ENCODE results near the gene FICD. TPM values are rescaled to one million over a fixed set of nuclear protein-coding genes. Genes with fewer than 3 reads are reported as not detected.
A peak's percentile ranks its signal among the peaks of the same experiment; 100 is the strongest.

FICD gene
- total and polyA plus RNA-seq, 3 experiments from 2014 or later, result 5.2 to 5.9 (median 5.8) TPM

GRCh38 chr12:108518716-108519496 is 3.8 kb downstream of the FICD start:
- Histone ChIP-seq H3K4me1 (ENCODE audit: insufficient read depth, low read length) (peaks cover 8% of the 10 kb centered on the region), H3K4me3 (ENCODE audit: low read length) (no peak overlapping the region), H3K36me3 (ENCODE audit: insufficient read depth, low read length) (peaks cover 47% of the 10 kb centered on the region), H3K27ac (ENCODE audit: low read depth, low read length) (no peak overlapping the region), H3K9me3 (ENCODE audit: low read length) (no peaks in the 10 kb centered on the region), H3K27me3 (ENCODE audit: insufficient read depth, low read length, poor library complexity, severe bottlenecking) (no peaks in the 10 kb centered on the region)
- DNase-seq, result no peak
- Mint-ChIP-seq H3K9me3 (no peaks in the 10 kb centered on the region), H3K4me1 (peaks cover 22 to 34% (median 33%) of the 10 kb centered on the region in 3 donors), H3K4me3 (peak overlapping the region in 1 of 7 donors; percentile 62), H3K27ac (peak overlapping the region in 4 of 8 donors; percentile 10 to 76 (median 60)), H3K27me3 (no peaks in the 10 kb centered on the region), H3K36me3 (peaks cover 0 to 72% (median 6%) of the 10 kb centered on the region in 3 donors)
- CTCF ChIA-PET, result interaction anchor here (1.4 kb wide), 1 partner anchor 12 kb away, joined by 3 read pairs; no protein-coding TSS in a partner anchor
- POLR2A ChIA-PET, result no interaction called here

DNA sequence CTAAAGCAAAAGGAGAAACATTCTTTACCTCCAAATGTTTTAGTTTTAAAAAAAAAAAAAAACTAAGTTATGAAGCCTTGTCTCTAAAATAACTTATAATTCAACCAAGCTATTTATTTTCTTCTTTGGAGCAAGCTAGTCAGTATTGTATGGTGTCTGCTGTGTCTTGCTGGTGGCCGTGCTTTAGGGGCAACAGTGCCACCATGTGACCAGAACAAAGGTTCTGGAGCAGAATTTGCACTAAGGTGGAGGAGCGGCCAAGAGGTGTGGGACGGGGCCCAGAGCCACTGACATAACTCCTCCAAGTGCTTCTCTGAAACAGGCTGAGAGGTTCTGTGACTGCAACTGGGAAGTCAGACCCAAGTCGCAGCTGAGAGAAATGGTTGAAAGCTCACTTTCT is 4.5 kb downstream of the FICD start:
- peaks cover 21 to 33% (median 30%) of the 10 kb centered on the region in 3 donors for H3K4me1 Mint-ChIP-seq
- Histone ChIP-seq H3K27ac (ENCODE audit: low read depth, low read length) (no peak overlapping the region), H3K36me3 (ENCODE audit: insufficient read depth, low read length) (peaks cover 53% of the 10 kb centered on the region), H3K9me3 (ENCODE audit: low read length) (no peaks in the 10 kb centered on the region), H3K4me1 (ENCODE audit: insufficient read depth, low read length) (peaks cover 8% of the 10 kb centered on the region), H3K27me3 (ENCODE audit: insufficient read depth, low read length, poor library complexity, severe bottlenecking) (no peaks in the 10 kb centered on the region), H3K4me3 (ENCODE audit: low read length) (no peak overlapping the region)
- H3K27ac Mint-ChIP-seq, result peak overlapping the region in 2 of 8 donors; percentile 66 to 76
- DNase-seq, result no peak
- ChIA-PET POLR2A (no interaction called here), CTCF (interaction anchor here (1.4 to 1.5 kb wide), 2 partner anchors 12 to 98 kb away, joined by 3 to 4 read pairs; no protein-coding TSS in a partner anchor)
- peaks cover 0 to 78% (median 10%) of the 10 kb centered on the region in 3 donors for H3K36me3 Mint-ChIP-seq
- H3K27me3 Mint-ChIP-seq, result no peaks in the 10 kb centered on the region
- peak overlapping the region in 1 of 7 donors; percentile 56 for H3K4me3 Mint-ChIP-seq
- H3K9me3 Mint-ChIP-seq, result no peaks in the 10 kb centered on the region

- no peaks in the 10 kb centered on the region for H3K27me3 Mint-ChIP-seq
- Histone ChIP-seq H3K4me3 (ENCODE audit: low read length) (no peak overlapping the region), H3K27ac (ENCODE audit: low read depth, low read length) (no peak overlapping the region), H3K4me1 (ENCODE audit: insufficient read depth, low read length) (no peaks in the 10 kb centered on the region), H3K36me3 (ENCODE audit: insufficient read depth, low read length) (peaks cover 89% of the 10 kb centered on the region), H3K27me3 (ENCODE audit: insufficient read depth, low read length, poor library complexity, severe bottlenecking) (no peaks in the 10 kb centered on the region), H3K9me3 (ENCODE audit: low read length) (no peaks in the 10 kb centered on the region)
- no peak overlapping the region for H3K4me3 Mint-ChIP-seq
- H3K9me3 Mint-ChIP-seq, result no peaks in the 10 kb centered on the region
- POLR2A ChIA-PET, result no interaction called here
- H3K4me1 Mint-ChIP-seq, result peaks cover 8 to 16% (median 14%) of the 10 kb centered on the region in 3 donors
- peaks cover 0 to 99% (median 21%) of the 10 kb centered on the region in 3 donors for H3K36me3 Mint-ChIP-seq
- no peak for DNase-seq
- CTCF ChIA-PET, result no interaction called here
- H3K27ac Mint-ChIP-seq, result peak overlapping the region in 1 of 8 donors; percentile 36
Measured at GRCh38 chr12:108523365-108523764, 8.3 kb downstream of the FICD start.

DNA sequence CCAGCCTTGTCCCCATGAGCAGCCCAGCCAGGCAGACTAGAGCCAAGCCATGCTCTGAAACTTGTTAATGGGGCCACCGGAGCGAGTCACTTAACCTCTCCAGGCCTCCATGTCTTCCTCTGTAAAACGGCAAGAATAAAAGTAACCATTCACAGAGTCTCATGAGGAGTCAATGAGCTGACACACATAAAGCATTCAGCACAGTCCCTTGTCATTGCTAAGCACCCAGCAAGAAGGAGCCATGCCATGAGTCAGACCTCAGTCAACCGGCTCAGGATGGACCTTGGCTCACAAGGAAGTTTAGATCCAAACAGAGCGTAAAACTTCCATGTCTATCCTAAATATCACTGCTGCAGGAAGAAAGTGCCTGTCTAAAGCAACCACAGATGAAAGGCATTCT is 10.6 kb downstream of the FICD start:
- no peaks in the 10 kb centered on the region for H3K9me3 Mint-ChIP-seq
- Histone ChIP-seq H3K36me3 (ENCODE audit: insufficient read depth, low read length) (peaks cover 88% of the 10 kb centered on the region), H3K27me3 (ENCODE audit: insufficient read depth, low read length, poor library complexity, severe bottlenecking) (no peaks in the 10 kb centered on the region), H3K9me3 (ENCODE audit: low read length) (no peaks in the 10 kb centered on the region), H3K27ac (ENCODE audit: low read depth, low read length) (no peak overlapping the region), H3K4me3 (ENCODE audit: low read length) (no peak overlapping the region), H3K4me1 (ENCODE audit: insufficient read depth, low read length) (no peaks in the 10 kb centered on the region)
- POLR2A ChIA-PET, result no interaction called here
- no peak for DNase-seq
- peaks cover 0 to 99% (median 29%) of the 10 kb centered on the region in 3 donors for H3K36me3 Mint-ChIP-seq
- no peak overlapping the region for H3K4me3 Mint-ChIP-seq
- CTCF ChIA-PET, result no interaction called here
- H3K27ac Mint-ChIP-seq, result peak overlapping the region in 3 of 8 donors; percentile 22 to 60 (median 56)
- H3K4me1 Mint-ChIP-seq, result peaks cover 4 to 14% (median 7%) of the 10 kb centered on the region in 3 donors
- H3K27me3 Mint-ChIP-seq, result peaks cover 0 to 2% of the 10 kb centered on the region in 2 donors

GRCh38 chr12:108526482-108527165 is 11.5 kb downstream of the FICD start:
- H3K4me1 Mint-ChIP-seq, result peaks cover 4 to 11% (median 7%) of the 10 kb centered on the region in 3 donors
- CTCF ChIA-PET, result interaction anchor here (0.9 to 1.6 kb wide), 2 partner anchors 11 to 14 kb away, joined by 3 to 5 read pairs; no protein-coding TSS in a partner anchor
- H3K27me3 Mint-ChIP-seq, result peaks cover 0 to 2% of the 10 kb centered on the region in 2 donors
- no peak overlapping the region for H3K4me3 Mint-ChIP-seq
- peaks cover 86% of the 10 kb centered on the region for H3K36me3 ChIP-seq (ENCODE audit: insufficient read depth, low read length)
- H3K9me3 Mint-ChIP-seq, result no peaks in the 10 kb centered on the region
- POLR2A ChIA-PET, result no interaction called here
- no peak overlapping the region for H3K4me3 ChIP-seq (ENCODE audit: low read length)
- H3K27ac ChIP-seq (ENCODE audit: low read depth, low read length), result no peak overlapping the region
- peaks cover 0 to 99% (median 27%) of the 10 kb centered on the region in 3 donors for H3K36me3 Mint-ChIP-seq
- H3K27ac Mint-ChIP-seq, result peak overlapping the region in 4 of 8 donors; percentile 24 to 75 (median 59)
- no peaks in the 10 kb centered on the region for H3K9me3 ChIP-seq (ENCODE audit: low read length)
- no peaks in the 10 kb centered on the region for H3K4me1 ChIP-seq (ENCODE audit: insufficient read depth, low read length)
- no peak for DNase-seq
- H3K27me3 ChIP-seq (ENCODE audit: insufficient read depth, low read length, poor library complexity, severe bottlenecking), result no peaks in the 10 kb centered on the region

- H3K27me3 ChIP-seq (ENCODE audit: insufficient read depth, low read length, poor library complexity, severe bottlenecking), result no peaks in the 10 kb centered on the region
- H3K4me1 ChIP-seq (ENCODE audit: insufficient read depth, low read length), result no peaks in the 10 kb centered on the region
- Mint-ChIP-seq H3K9me3 (no peaks in the 10 kb centered on the region), H3K4me1 (peaks cover 4 to 11% (median 7%) of the 10 kb centered on the region in 3 donors), H3K27me3 (peaks cover 0 to 2% of the 10 kb centered on the region in 2 donors), H3K27ac (peak overlapping the region in 7 of 8 donors; percentile 24 to 96 (median 61)), H3K4me3 (no peak overlapping the region), H3K36me3 (peaks cover 0 to 99% (median 27%) of the 10 kb centered on the region in 3 donors)
- POLR2A ChIA-PET, result no interaction called here
- no peak overlapping the region for H3K27ac ChIP-seq (ENCODE audit: low read depth, low read length)
- no peak for DNase-seq
- peaks cover 87% of the 10 kb centered on the region for H3K36me3 ChIP-seq (ENCODE audit: insufficient read depth, low read length)
- H3K9me3 ChIP-seq (ENCODE audit: low read length), result no peaks in the 10 kb centered on the region
- H3K4me3 ChIP-seq (ENCODE audit: low read length), result no peak overlapping the region
- CTCF ChIA-PET, result interaction anchor here (0.9 to 1.6 kb wide), 2 partner anchors 11 to 15 kb away, joined by 3 to 5 read pairs; no protein-coding TSS in a partner anchor
Measured at GRCh38 chr12:108527166-108527496, 12.1 kb downstream of the FICD start.

- Mint-ChIP-seq H3K27me3 (peaks cover 0 to 2% of the 10 kb centered on the region in 2 donors), H3K36me3 (peaks cover 2 to 96% (median 34%) of the 10 kb centered on the region in 3 donors), H3K4me3 (no peak overlapping the region), H3K27ac (peak overlapping the region in 2 of 8 donors; percentile 56 to 86), H3K9me3 (no peaks in the 10 kb centered on the region), H3K4me1 (peaks cover 4 to 11% (median 7%) of the 10 kb centered on the region in 3 donors)
- ChIA-PET CTCF (interaction anchor here (0.6 to 1.0 kb wide), 2 partner anchors 11 to 29 kb away, joined by 3 read pairs; no protein-coding TSS in a partner anchor), POLR2A (no interaction called here)
- Histone ChIP-seq H3K36me3 (ENCODE audit: insufficient read depth, low read length) (peaks cover 74% of the 10 kb centered on the region), H3K4me1 (ENCODE audit: insufficient read depth, low read length) (no peaks in the 10 kb centered on the region), H3K4me3 (ENCODE audit: low read length) (no peak overlapping the region), H3K9me3 (ENCODE audit: low read length) (no peaks in the 10 kb centered on the region), H3K27ac (ENCODE audit: low read depth, low read length) (no peak overlapping the region), H3K27me3 (ENCODE audit: insufficient read depth, low read length, poor library complexity, severe bottlenecking) (no peaks in the 10 kb centered on the region)
- DNase-seq, result no peak
Measured at GRCh38 chr12:108530161-108530560, 15.1 kb downstream of the FICD start.
